ENCODE results near the gene SLC17A7.

Gene SLC17A7

DNA sequence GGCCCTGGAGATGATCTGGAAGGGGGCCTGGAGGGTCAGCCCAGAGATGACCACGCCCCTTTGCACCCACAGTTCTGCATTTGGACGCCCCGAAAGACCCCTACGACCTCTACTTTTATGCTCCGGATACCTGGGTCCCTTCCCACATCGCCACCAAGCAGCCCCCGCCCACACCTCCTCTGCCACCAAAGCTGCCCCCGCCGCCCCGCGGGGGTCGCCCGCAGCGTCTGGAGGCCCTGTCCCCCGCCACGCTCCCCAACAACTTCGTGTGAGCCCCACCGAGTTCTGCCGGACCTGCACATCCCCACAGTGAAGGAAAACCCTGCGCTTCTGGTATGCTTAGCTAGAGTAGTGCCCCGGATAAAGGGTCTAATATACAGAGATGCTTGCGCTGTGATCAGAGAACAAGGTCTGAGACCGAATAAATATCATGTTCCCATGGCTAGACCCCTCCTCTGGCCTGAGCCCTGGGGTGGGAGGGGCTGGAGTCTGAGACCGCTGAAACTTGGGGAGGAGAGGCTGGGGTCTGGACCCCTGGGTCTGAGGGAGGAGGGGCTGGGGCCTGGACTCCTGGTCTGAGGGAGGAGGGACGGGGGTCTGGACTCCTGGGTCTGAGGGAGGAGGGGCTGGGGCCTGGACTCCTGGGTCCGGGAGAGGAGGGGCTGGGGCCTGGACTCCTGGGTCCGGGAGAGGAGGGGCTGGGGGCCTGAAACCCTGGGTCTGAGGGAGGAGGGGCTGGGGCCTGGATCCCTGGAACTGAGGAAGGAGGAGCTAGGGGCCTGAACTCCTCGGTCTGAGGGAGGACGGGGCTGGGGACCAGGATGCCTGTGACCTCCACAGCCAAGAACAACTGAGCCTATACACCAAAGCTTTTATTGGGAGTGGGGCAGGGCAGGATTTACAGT, 12.5 kb downstream of the SLC17A7 start:
- FAIRE-seq, result no peak
- no peak for DNase-seq (ENCODE audit: low spot score)

DNA sequence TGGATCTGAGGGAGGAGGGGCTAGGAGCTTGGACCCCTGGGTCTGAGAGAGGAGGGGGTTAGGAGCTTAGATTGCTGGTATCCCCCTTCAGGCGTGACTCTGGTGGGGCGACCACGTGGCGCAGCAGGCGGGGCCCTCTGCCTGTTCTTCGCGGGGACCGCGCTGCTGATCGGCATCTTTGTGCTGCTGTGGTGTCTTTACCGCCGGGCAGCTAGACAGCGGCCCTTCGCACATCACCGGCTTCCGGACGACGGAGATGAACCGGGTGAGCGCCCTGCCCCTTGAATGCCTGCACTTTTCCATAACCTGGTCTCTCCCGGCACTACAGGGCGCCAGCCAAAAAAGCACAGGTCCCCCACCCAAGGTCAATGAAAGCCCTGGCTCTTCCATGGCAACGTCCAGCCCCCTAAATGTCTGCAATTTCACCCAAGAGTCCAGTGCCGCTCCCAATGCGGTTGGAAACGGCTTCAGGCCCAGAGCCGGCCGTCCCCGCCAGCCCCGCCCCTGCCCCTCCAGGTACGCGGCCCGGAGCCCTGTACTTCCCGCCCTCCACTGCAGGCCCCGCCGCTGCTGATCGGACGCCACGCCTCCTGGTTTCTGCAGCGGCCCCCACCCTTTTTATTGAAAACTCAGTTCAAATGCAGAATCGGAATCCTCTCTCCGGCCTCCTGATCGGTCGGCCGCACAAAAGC, 13.3 kb downstream of the SLC17A7 start:
- FAIRE-seq, result no peak

DNA sequence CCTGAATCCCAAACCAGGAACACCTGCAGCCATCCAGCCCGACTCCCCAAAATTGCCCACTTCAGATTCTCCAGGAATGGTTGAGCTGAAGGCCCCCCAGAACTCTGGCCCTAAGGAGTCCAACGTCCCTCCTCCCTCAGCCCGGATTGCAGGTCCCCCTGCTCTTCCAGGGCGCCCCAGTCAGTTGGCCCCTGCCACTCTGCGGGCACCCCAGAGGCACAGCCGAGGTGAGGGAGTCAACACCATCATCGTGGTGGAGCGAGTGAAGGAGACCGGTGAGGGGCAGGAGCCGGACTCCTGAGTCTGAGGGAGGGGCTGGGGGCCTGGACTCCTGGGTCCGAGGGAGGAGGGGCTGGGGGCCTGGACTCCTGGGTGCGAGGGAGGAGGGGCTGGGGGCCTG, 14.0 kb downstream of the SLC17A7 start:
- FAIRE-seq, result no peak
- no peak for DNase-seq (ENCODE audit: low spot score)

More for the DNA sequence above, 13.3 kb downstream of the SLC17A7 start:
- DNase-seq (ENCODE audit: low spot score), result no peak

DNA sequence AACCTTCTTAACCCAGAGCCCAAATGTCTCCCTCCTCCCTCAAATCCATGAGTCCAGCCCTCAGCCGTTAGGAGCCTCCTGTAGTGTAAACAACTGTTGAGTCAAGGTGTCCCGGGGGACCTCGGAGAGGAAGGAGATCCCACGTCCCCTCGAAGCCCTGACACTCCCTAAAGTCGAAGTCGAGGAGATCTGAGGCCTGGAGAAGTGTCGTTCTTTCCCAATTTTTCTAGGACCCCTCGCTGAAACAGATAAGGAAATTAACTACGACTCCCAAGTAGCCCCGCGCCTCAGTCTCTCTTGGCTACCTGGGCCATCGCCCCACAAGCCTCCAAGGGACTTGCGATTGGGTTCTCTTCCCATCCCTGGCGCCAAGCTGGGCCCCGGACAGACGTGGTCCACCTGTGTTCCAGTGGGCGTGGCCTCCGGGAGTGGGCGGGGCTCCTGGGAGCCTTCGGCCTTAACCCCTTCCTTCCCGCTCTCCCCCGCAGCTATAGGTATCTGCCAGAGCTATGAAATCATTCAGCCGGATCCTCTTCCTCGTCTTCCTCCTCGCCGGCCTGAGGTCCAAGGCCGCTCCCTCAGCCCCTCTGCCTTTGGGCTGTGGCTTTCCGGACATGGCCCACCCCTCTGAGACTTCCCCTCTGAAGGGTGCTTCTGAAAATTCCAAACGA, 15.3 kb downstream of the SLC17A7 start:
- FAIRE-seq (no peak), DNase-seq (ENCODE audit: low spot score) (peak; percentile 69)

DNA sequence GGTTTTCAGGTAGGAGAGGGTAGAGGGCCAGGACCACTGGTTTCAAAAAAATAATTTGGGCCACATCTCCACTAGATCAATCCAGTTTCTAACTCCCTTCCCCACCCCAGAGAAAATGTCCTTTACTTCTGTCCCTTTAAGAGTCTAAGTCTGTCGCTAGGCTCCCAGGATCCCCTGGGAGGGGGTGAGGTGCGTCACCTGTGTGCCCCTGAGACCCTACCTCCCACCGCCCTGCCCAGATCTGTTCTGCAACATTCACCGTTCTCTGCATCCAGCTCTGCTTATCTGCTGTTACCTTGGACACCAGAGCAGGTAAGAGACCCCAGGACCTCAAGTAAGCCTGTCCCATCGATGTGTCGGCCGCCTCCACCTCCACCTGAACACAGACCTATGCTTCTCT, 16.1 kb downstream of the SLC17A7 start, which contains the start of gene GFY:
TSS of gene GFY (plus strand) at position 211 of the 400 bp plus-strand sequence. CDS start 1,043 bp downstream, outside the sequence.
- DNase-seq (ENCODE audit: low spot score), result no peak
- no peak for FAIRE-seq

DNA sequence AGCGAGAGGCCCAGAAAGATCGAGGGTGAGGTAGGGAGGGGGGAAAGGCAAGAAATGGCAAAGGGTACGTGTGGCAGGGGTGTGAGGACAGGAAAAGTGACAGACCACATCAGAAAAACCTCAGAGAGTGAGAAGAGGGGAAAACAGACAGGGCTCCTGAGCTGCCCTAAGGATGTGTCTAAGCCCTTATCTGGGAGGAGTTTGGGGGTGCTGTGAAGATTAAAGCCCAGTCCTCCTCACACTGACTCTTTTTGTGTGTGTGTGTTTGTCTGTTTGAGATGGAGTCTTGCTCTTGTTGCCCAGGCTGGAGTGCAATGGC, 17.4 kb downstream of the SLC17A7 start:
- no peak for FAIRE-seq

DNA sequence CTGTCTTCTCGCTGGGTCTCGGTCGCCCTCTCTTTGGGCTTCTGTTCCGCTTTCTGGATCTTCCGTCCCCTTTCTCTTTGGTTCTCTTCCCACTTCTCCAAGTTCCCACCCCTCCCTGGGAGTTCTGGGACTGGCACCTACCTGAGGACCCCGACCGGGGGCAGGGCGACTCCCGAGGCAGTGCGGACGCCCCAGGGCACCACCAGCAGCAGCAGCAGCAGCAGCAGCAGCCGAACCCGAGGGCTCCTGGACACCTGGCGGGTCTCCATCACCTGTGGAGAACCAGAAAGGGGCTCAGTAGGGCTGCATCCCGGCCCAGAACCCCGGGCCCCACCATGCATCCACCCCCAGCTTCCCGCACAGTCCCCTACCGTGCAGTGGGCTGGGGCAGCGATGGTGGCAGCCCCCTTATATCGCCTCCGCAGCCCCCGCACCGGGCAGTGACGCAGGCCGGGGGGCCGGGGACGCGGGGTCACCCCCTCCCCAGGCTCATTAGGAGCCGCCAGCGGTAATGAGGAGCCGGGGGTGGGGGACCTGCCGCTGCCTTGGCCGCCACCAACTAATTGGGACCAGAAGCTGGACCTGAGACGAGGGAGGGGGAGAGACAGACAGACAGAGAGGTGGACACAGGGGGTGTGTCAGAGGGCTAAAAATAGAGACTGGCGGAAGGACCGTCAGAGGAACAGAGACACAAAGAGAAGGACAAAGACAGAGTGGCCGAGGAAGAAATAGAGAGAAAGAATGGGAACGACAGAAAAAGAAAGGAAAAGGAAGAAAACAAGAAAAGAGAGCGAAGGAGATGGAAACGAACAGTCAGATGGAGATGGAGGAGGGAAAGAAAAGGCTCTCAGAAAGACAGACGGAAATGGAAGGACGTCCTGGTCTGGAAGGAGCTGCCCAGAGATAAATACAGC, 18.0 kb downstream of the SLC17A7 start, which contains the start of gene PTH2:
TSS of gene PTH2 (minus strand) at position 371 of the 914 bp plus-strand sequence. CDS start at position 269, 102 bp downstream.
- no peak for FAIRE-seq
- DNase-seq (ENCODE audit: low spot score), result no peak

More for the DNA sequence above, 17.4 kb downstream of the SLC17A7 start:
- no peak for DNase-seq (ENCODE audit: low spot score)

DNA sequence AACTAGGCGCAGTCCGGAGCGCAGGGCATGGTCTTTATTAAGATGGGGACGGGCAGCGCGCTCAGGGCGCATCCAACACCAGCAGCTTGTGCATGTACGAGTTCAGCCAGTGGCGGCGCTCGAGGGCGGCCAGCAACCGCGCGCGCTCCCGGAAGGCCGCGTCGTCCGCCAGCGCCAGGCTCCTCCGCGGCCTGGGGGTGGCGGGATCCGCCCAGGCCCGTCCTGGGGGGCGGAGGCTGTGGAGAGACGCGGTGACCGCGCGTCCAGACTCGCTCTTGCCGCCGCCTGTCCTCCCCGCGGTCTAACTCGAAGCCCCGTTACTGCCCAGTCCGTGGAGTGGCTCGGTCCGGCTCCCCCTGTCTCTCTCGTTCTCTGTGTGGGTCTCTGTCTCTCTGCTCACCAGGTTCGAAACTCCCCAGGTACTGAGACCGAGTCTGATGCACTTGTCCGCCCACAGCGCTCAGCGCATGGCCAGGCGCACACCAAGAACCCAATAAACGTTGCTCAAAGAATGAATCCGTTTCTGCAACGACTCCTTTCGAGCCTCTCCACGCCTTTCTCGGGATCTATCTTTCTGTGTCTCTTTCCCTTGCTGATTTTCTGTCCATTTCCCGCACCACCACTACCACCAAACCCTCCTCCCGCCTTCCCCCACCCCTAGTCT, 18.8 kb downstream of the SLC17A7 start:
- DNase-seq (ENCODE audit: low spot score) (no peak), FAIRE-seq (no peak)

DNA sequence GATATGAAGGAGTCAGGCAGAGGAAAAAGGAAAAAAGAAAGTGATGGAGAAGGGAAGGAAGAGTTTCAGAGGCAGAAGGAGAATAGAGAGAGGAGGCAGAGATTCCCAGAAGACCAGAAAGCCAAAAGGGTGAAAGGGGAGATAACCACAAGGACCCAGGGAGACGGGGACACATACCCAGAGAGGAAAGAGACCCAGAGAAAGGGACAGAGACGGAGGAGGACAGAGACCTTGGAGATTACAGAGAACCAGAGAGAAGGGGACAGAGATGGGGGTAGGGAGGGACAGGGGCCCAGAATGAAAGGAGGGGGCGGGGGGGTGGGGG, 19.5 kb downstream of the SLC17A7 start:
- FAIRE-seq (no peak), DNase-seq (ENCODE audit: low spot score) (no peak)

DNA sequence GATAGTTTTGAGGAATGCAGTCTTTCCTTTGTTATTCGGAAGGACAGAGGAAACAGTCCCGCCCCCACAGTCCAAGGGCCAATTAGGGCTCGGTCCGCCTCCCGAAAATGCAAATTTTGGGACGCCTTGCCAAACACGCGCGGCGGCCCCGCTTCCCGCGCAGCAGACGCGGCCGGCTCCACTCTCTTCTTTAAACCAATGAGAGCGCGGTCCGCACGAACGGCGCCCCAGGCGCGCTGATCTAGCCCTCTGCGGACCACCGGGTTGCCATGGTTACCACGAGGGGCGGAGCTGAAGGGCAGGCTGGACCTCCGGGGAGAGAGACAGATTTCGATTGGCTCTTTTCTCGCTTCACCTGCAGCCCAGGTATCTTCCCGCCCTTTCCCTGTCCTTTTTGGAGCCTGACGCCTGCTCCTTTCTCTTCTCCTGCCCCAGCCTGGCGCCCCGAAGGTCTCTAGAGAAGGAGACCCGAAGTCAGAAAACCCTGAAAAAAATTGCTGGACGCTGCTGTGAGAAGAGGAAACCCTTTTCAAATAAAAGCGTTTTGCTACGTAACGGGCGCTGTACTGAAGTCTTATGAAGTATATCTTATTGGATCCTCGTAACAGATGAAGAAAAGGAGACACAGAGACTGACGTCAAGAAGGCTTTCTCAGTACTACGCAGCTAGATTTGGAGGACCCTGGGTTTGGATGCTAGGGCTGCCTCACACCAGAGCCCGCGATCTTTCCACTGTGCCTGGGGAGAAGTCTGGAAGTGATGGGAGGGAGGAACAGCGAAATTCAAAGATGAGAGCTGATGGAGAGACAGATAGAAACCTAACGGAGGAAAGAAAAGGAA, 20.1 kb downstream of the SLC17A7 start:
- FAIRE-seq (no peak), DNase-seq (ENCODE audit: low spot score) (no peak)

DNA sequence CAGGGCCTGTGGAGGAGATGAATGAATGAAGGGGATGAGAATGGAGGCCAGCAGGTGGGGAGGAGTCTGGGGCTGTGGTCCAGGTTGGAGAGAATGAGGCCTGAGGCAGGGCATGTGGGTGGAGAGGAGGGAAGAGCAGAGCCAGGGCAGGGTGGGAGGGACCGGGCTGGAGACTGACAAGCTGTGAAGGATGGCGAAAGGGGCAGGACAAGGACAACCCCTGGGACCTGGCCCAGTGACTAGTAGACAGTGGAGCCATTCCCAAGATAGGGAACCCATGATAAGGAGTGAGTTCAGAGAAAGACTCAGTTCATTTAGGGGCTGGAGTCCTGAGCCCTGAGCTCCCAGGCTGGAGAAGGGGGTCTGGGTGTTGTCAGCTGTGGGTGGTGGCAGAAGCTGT, 21.1 kb downstream of the SLC17A7 start:
- no peak for FAIRE-seq
- DNase-seq (ENCODE audit: low spot score), result no peak

DNA sequence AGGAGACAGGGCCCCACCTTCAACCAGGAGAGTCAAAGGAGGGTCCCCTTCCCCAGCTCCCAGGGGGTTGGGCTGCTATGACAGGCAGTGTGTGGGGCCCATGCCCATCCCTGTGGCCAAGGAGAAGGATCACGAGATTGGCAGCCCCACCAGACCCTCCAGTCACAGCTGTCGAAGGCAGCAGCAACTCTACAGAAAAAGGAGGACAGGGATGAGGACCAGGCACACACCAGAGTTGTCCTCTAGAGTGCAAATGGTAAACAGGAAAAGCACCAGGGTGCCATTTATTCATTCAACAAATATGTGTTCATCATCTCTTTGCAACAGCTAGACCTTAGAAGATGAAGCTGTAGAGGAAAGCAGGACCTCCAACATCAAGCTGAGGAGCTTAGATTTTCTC, 22.2 kb downstream of the SLC17A7 start:
- no peak for DNase-seq (ENCODE audit: low spot score)
- FAIRE-seq, result no peak

DNA sequence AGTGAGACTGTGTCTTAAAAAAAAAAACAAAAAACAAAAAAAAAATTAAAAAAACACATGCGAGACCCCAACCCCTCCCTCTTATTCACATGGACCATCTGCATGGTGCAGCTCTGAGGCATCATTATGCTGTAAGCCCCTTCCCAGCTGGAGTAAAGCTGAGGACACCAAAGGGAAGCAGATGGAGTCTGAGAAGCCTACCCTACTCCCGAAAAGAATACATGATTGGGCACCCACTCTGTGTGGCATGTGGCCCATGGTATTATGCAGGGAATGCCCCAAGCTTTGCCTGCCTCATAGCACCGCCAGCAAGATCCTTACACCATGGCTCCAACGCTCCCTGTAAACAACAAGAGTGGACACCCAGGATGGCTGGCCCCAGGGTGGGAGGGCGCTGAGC, 22.8 kb downstream of the SLC17A7 start:
- FAIRE-seq (no peak), DNase-seq (ENCODE audit: low spot score) (no peak)

DNA sequence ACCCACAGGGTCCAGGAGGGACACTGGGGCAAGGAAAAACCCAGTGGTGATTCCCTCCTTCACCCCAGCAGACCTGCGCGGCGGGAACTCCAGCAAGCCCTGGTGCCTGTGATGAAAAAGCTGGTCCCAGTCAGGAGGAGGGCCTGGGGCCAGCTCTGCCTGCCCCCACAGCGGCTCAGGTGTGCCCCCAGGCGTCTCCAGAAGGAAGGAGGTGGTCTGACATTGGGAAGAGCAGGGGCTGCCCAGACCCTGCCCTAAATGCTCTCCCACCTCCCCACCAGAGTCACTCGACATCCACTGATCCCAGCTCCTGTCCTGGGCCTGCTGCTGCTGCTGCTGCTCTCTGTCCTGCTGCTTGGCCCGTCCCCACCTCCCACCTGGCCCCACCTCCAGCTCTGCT, 24.2 kb downstream of the SLC17A7 start:
- DNase-seq (ENCODE audit: low spot score) (no peak), FAIRE-seq (no peak)

DNA sequence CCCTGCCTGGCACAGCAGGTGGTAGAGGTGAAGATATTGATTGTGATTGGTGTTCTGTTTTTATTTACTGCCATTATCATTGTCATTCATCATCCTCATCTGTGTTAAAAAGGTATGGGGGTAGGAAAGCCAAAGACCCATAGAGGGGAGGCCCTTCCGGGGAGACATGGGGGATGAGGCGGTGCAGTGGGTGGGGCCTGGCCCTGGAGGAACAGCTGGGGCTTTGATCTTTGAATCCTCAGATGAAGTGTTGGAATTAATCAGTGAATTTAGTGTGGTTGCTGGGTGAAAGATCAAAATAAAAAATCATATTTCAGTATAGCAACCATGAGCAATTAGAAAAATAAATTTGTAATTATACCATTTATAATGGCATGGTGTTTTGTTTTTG, 25.5 kb downstream of the SLC17A7 start:
- no peak for FAIRE-seq
- DNase-seq (ENCODE audit: low spot score), result no peak

DNA sequence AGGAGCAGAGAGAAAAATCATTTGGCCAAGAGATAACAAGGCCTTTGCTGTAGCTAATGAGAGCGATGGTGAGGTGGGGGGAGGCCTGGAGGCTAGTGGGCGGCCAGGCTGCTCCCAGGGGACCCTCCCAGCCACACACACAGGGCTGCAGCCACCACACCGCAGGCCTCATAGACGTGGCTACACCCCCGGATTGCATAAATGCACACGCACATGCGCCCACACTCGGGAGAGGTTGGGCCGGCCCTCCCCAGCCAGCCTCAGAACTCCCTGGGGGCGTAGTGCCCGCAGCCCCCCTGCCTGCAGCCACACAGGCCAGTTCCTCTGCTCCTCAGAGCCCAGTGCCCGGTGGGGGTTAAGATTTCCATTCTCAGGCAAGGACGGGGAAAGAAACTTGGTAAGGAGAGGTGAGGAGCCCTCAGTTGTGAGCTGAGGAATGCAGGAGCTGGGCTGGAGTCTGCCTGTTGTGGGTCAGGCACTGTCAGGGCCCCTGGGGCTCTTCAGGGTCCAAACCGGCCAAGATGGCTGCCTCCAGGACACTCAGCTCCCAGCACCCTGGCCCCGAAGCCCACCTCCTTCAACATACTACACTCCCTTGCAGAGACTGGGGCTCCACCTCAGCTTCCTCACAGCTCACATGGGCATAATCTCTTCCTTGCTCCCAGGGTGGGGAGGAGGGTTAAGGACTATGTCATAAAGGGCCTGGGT, 26.1 kb downstream of the SLC17A7 start:
- FAIRE-seq, result no peak
- no peak for DNase-seq (ENCODE audit: low spot score)

DNA sequence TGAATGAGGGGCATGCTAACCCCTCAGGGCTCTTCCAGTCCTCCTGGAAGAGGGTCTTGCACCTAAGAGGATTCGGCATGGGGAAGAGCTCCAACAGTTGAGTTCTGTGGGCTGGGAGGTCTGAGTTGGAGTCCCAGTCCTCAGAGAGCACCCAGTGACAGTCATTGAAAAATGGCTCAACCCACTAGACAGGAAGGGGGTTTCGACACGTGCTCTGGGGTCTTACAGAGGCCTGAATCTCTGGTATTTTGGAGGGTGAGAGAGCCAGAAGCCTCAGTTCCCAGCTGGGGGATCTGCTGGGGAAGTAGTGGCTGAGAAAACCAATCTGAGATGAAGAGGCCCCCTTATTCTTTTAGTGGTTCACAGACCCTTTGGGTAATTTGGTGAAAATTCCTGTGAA, 27.1 kb downstream of the SLC17A7 start:
- no peak for DNase-seq (ENCODE audit: low spot score)
- FAIRE-seq, result no peak

DNA sequence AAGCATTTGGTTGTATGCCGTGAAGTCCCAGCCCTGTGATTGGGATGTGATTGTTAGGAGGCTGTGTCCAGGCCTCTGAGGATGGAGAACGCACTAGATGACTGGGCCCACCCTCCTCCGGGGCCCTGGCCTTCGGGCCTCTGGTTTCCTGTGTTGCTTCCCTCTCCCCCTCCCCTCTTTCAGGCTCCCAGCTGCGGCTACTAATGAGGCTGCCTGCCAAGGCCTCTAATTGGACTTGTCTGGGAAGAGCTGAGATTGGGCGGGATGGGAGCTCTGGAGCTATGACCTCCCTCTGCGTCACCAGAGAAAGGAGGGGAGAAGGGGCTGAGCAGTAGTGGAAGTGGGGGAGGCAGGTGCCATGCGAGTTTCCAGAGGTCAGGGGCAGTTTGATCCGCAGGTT, 28.0 kb downstream of the SLC17A7 start:
- DNase-seq (ENCODE audit: low spot score), result no peak

DNA sequence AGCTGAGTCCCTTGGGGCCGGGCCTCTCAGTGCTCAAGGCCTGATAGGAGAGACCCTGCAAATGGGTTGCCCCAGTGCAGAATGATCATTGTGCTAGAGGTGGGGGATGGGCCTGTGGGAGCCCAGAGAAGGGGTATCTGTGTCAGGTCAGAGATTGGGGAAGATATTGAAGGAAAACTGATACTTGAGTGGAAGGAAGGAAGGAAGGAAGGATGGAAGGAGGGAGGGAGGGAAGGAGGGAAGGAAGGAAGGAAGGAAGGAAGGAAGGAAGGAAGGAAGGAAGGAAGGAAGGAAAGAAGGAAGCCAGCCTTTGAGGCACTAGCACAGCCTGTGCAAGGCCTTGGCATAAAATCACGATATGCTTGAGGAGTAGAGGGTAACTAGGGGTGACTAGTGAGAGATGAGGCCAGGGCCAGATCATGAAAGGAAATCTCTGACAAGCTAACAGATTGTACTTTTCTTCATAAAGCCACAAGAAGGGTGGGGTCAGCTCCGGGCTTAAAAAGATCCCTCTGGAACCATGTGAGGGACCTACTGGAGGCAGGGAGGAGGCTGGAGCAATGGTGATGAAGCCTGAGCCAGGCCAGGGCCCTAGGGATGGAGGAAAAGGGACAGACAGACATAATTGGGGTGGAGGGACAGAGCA, 29.5 kb downstream of the SLC17A7 start:
- no peak for FAIRE-seq

More for the DNA sequence above, 28.0 kb downstream of the SLC17A7 start:
- no peak for FAIRE-seq

More for the DNA sequence above, 29.5 kb downstream of the SLC17A7 start:
- DNase-seq (ENCODE audit: low spot score), result no peak
